Breast epithelium (tissue), 4 donors: ENCODE measurements around the gene FGD2. TPM values are rescaled to one million over a fixed set of nuclear protein-coding genes. Genes with fewer than 3 reads are reported as not detected.

Experiments used
- DNase-seq, 2 donors: peaks; one replicate each; pipeline ENCODE4 v3.0.0-alpha.2; 2019; ENCODE audit warnings: low spot score in 2 of 2
- H3K27ac ChIP-seq, 2 donors: fragments of 200-600 bp; sonication (generic) in 1 of 2; one replicate each; pipeline ENCODE4 v1.5.1; 2016 to 2019; ENCODE audit warnings: mild to moderate bottlenecking in 1 of 2
- H3K27me3 ChIP-seq, 2 donors: fragments of 200-600 bp; sonication (generic) in 1 of 2; one replicate each; pipeline versions ENCODE4 v1.5.1 to v1.6.0; 2017 to 2019; ENCODE audit warnings: control low read depth in 1 of 2, mild to moderate bottlenecking in 1 of 2
- H3K36me3 ChIP-seq: fragments of 200-600 bp; one replicate; pipeline ENCODE4 v1.5.1; 2019
- H3K4me1 ChIP-seq, 2 donors: fragments of 200-600 bp; sonication (generic); one replicate each; pipeline ENCODE4 v1.5.1; 2016 to 2019; ENCODE audit warnings: control low read depth in 1 of 2
- H3K4me3 ChIP-seq, 3 donors: fragments of 200-600 bp; sonication (generic); 1 replicate in 2 of 3; 2 replicates in 1 of 3; pipeline ENCODE4 v1.5.1; 2016 to 2019; ENCODE audit warnings: mild to moderate bottlenecking in 3 of 3, moderate library complexity in 2 of 3
- H3K9me3 ChIP-seq, 2 donors: fragments of 200-600 bp; sonication (generic) in 1 of 2; one replicate each; pipeline ENCODE4 v1.5.1; 2016 to 2019; ENCODE audit warnings: control low read depth in 1 of 2
- POLR2A ChIP-seq: fragments of 450-650 bp; IDR thresholded peaks from one replicate; pipeline ENCODE4 v1.6.1; 2016; ENCODE audit warnings: antibody characterized with exemption, mild to moderate bottlenecking, moderate library complexity
- POLR2AphosphoS5 ChIP-seq, 3 donors: sonication (generic); formaldehyde crosslinking; IDR thresholded peaks; one replicate each; pipeline ENCODE4 v1.6.1; 2017; ENCODE audit warnings: antibody characterized with exemption in 3 of 3
- intact Hi-C: fragments of 100-400 bp; cut with DNase I; formaldehyde crosslinking; loops from one replicate; pipeline ENCODE4 v1.15.1; 2023; ENCODE audit warnings: low total_unique reads
- total RNA-seq, 3 donors: library from RNA; depleted of rRNA; stranded (reverse); fragments of >200 nt; gene quantifications; one replicate each; pipeline ENCODE4 v1.1.0, GENCODE V29; 2016
- TF ChIP-seq, protein P1 (sequence below), 3 donors: fragments of 450-650 bp; IDR thresholded peaks; one replicate each; pipeline ENCODE4 v1.5.1; 2016 to 2017; ENCODE audit warnings: antibody characterized with exemption in 3 of 3, mild to moderate bottlenecking in 3 of 3, moderate library complexity in 3 of 3

The FGD2 gene
- total RNA-seq, 3 donors from 2014 or later = 11.5 to 51.4 (median 18.6) TPM

DNA sequence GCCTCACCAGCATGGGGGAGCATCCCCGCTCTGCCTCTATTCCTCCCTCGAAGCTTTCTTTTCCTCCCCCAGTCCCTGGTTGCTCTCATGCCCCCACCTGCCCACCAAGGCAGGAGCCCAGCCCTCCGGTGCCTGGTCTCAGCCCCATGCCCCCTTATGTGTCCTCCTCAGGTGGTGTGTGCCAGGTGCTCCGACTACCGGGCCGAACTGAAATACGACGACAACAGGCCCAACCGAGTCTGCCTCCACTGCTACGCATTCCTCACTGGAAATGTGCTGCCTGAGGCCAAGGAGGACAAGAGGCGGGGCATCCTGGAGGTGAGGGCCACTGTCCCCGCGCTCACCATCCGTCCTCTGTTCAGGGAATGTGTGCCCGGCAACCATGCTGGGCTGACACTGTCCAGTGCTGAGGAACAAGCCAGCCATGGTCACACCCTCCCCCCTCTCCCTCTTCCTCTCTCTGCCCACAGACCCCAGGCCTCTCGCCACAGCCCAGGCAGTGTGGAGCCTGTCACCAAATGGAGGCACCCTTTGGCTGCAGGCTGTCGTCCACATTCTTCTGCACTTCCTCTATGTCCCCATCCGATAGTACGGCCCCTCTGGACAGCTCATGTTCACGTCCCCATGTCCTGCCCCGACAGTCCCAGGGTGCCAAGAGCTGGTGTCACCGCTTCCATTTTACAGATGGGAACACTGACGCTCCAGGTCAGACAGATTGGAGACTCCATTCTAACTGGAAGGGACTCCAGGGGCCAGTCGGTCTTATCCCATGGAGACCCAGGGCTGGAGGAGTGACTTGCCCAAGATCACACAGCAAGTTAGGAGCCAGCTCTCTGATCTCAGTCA, 20.4 kb downstream of the FGD2 start:
- DNase-seq = no peak
- Histone ChIP-seq H3K27ac (peak overlapping the region in 1 of 2 donors; percentile 71), H3K4me3 (no peak overlapping the region), H3K27me3 (no peaks in the 10 kb centered on the region), H3K36me3 (no peaks in the 10 kb centered on the region), H3K4me1 (no peaks in the 10 kb centered on the region), H3K9me3 (no peaks in the 10 kb centered on the region)
- TF ChIP-seq POLR2A (no peak), POLR2AphosphoS5 (IDR thresholded peaks at IDR 0.05) (no peak)
- TF ChIP-seq, protein P1, sequence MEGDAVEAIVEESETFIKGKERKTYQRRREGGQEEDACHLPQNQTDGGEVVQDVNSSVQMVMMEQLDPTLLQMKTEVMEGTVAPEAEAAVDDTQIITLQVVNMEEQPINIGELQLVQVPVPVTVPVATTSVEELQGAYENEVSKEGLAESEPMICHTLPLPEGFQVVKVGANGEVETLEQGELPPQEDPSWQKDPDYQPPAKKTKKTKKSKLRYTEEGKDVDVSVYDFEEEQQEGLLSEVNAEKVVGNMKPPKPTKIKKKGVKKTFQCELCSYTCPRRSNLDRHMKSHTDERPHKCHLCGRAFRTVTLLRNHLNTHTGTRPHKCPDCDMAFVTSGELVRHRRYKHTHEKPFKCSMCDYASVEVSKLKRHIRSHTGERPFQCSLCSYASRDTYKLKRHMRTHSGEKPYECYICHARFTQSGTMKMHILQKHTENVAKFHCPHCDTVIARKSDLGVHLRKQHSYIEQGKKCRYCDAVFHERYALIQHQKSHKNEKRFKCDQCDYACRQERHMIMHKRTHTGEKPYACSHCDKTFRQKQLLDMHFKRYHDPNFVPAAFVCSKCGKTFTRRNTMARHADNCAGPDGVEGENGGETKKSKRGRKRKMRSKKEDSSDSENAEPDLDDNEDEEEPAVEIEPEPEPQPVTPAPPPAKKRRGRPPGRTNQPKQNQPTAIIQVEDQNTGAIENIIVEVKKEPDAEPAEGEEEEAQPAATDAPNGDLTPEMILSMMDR (IDR thresholded peaks at IDR 0.05) = no peak
- intact Hi-C loops = loop anchor here (10.0 kb wide), 1 partner anchor 149 kb away; the partner anchor contains the start of gene PIM1

- no peaks in the 10 kb centered on the region for H3K36me3 ChIP-seq
- H3K9me3 ChIP-seq = no peaks in the 10 kb centered on the region
- H3K27me3 ChIP-seq = no peaks in the 10 kb centered on the region
- H3K27ac ChIP-seq = no peak overlapping the region
- DNase-seq = no peak
- no peak overlapping the region for H3K4me3 ChIP-seq
- TF ChIP-seq POLR2AphosphoS5 (IDR thresholded peaks at IDR 0.05) (no peak), POLR2A (no peak)
- TF ChIP-seq, protein P1 (IDR thresholded peaks at IDR 0.05) = no peak
- H3K4me1 ChIP-seq = no peaks in the 10 kb centered on the region
- intact Hi-C loops = loop anchor here (10.0 kb wide), 1 partner anchor 148 kb away; the partner anchor contains the start of gene PIM1
Measured at GRCh38 chr6:37027036-37027720, 21.7 kb downstream of the FGD2 start.

- DNase-seq = no peak
- no peak overlapping the region for H3K4me3 ChIP-seq
- intact Hi-C loops = loop anchor here (10.0 kb wide), 1 partner anchor 147 kb away; the partner anchor contains the start of gene PIM1
- no peaks in the 10 kb centered on the region for H3K27me3 ChIP-seq
- no peaks in the 10 kb centered on the region for H3K36me3 ChIP-seq
- H3K9me3 ChIP-seq = no peaks in the 10 kb centered on the region
- TF ChIP-seq POLR2A = no peak
- TF ChIP-seq, protein P1 (IDR thresholded peaks at IDR 0.05) = no peak
- H3K4me1 ChIP-seq = no peaks in the 10 kb centered on the region
- H3K27ac ChIP-seq = no peak overlapping the region
Measured at GRCh38 chr6:37027811-37028469, 22.5 kb downstream of the FGD2 start.

DNA sequence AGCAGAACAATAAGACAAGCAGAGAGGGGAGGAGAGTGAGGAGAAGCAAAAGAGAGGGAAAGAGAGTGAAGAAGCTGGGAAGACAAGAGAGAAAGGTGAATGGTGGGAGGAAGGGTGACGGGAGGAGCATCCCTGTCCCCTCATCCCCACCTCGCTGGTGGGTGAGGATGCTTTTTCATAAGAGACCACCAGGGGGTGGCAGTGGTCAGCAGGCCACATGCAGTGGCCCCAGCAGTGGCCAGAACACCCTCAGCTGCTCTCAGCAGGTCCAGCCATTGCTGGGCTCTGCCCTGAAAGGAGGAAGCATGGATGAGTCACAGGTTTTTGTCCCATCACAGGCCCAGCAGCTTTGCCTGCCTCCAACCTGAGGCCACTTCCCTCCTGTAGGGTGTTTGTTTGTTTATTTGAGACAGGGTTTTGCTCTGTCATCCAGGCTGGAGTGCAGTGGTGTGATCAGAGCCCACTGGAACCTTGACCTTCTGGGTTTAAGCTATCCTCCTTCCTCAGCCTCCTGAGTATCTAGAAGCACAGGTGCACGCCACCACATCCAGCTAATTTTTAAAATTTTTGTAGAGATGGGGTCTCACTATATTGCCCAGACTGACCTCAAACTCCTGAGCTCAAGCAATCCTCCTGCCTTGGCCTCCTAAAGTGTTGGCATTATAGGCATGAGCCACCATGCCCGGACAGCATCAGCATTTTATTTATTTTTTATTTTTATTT, 24.0 kb downstream of the FGD2 start:
- intact Hi-C loops = loop anchor here (10.0 kb wide), 1 partner anchor 145 kb away; the partner anchor contains the start of gene PIM1
- Histone ChIP-seq H3K36me3 (no peaks in the 10 kb centered on the region), H3K27ac (no peak overlapping the region), H3K27me3 (no peaks in the 10 kb centered on the region), H3K4me3 (no peak overlapping the region), H3K9me3 (no peaks in the 10 kb centered on the region), H3K4me1 (no peaks in the 10 kb centered on the region)
- no peak for TF ChIP-seq POLR2A
- peak in 2 of 3 donors; percentile 26 to 44 for TF ChIP-seq POLR2AphosphoS5 (IDR thresholded peaks at IDR 0.05)
- TF ChIP-seq, protein P1 (IDR thresholded peaks at IDR 0.05) = peak; percentile 38 to 56 (median 40)
- peak in 1 of 2 donors; percentile 47 for DNase-seq
